ENCODE data around the gene IL9.

DNA sequence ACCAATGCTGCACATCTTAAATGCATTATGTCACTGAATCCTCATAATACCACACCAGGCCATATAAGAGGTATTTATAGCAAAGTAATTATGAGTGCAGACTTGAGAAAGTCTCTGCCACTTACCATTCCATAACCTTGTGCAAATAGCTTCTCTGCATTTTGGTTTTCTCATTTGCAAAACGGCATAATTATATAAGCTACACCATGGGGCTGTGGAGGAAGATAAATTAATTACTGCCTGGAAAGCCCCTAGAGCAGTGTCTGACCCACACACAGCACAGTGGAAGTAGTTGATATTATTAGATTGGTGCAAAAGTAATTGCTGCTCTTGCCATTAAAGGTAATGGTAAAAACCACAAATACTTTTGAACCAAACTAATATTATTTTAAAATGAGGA lies 9.5 kb upstream of the IL9 start:
- TF ChIP-seq SUZ12 (IDR thresholded peaks at IDR 0.05; ENCODE audit: extremely low read depth, insufficient read depth, insufficient read length) (no peak), YY1 (IDR thresholded peaks at IDR 0.05; ENCODE audit: insufficient read depth, insufficient read length) (no peak), ZNF274 (IDR thresholded peaks at IDR 0.05; ENCODE audit: low read depth, low read length) (no peak)

All from NT2/D1 (cell line).